IMR-90 (cell line): ENCODE data around the gene PLXNA3. TPM values are rescaled to one million over a fixed set of nuclear protein-coding genes. Genes with fewer than 3 reads are reported as not detected.

ENCODE experiments used
- ATAC-seq: fragments of 200-7000 bp; cut with Tn5 transposase; 2 replicates; pipeline ENCODE4 v1.9.1; 2020; ENCODE audit warnings: low read depth, mild to moderate bottlenecking, moderate library complexity
- BruUV-seq: library from RNA; stranded (reverse); fragments of 400-500 nt; replicated peaks from 2 replicates; lab custom pipeline; 2021; lab: Mats Ljungman, UMichigan
- CTCF ChIA-PET: fragments of 300-600 bp; formaldehyde crosslinking; extraction: SDS; loops from one replicate; lab custom pipeline; 2021; ENCODE audit warnings: antibody characterized with exemption; lab: Yijun Ruan, JAX
- POLR2A ChIA-PET: fragments of 300-600 bp; sonication (Branson Sonifier 250); formaldehyde crosslinking; loops from one replicate; lab custom pipeline; 2022; ENCODE audit warnings: antibody characterized with exemption; ENCODE audit not compliant: unreplicated experiment; lab: Charles Lee
- DNase-seq: peaks from one replicate; pipeline ENCODE4 v3.0.0; 2013
- H2AFZ ChIP-seq: replicated peaks from 2 replicates; pipeline ENCODE3; 2013; ENCODE audit warnings: low read length, mild to moderate bottlenecking; ENCODE audit not compliant: poor library complexity
- H2AK5ac ChIP-seq: 2 replicates; pipeline ENCODE4 v1.6.1; 2013; ENCODE audit warnings: low read depth, low read length, inconsistent platforms
- H2AK9ac ChIP-seq: replicated peaks from 2 replicates; pipeline ENCODE3; 2013; ENCODE audit warnings: mild to moderate bottlenecking, low read depth, low read length, moderate library complexity; ENCODE audit not compliant: poor library complexity
- H2BK120ac ChIP-seq: 2 replicates; pipeline ENCODE4 v1.6.1; 2013; ENCODE audit warnings: low read depth, low read length, inconsistent platforms
- H2BK15ac ChIP-seq: 3 replicates; pipeline ENCODE4 v1.6.1; 2013; ENCODE audit warnings: low read depth, low read length, inconsistent platforms
- H2BK20ac ChIP-seq: 2 replicates; pipeline ENCODE4 v1.6.1; 2013; ENCODE audit warnings: low read depth, mild to moderate bottlenecking, inconsistent platforms, low read length, moderate library complexity
- H2BK5ac ChIP-seq: 2 replicates; pipeline ENCODE4 v1.6.1; 2013; ENCODE audit warnings: mild to moderate bottlenecking, low read depth, low read length, inconsistent platforms; ENCODE audit not compliant: poor library complexity, severe bottlenecking
- H3K14ac ChIP-seq: replicated peaks from 2 replicates; pipeline ENCODE4 v1.6.1; 2013; ENCODE audit warnings: low read depth, low read length, inconsistent platforms
- H3K18ac ChIP-seq: 2 replicates; pipeline ENCODE4 v1.6.1; 2013; ENCODE audit warnings: low read depth, low read length, control low read depth
- H3K23ac ChIP-seq: 2 replicates; pipeline ENCODE4 v1.6.1; 2013; ENCODE audit warnings: low read depth, low read length, inconsistent platforms
- H3K27ac ChIP-seq: 2 replicates; pipeline ENCODE4 v1.5.1; 2013; ENCODE audit warnings: mild to moderate bottlenecking, control low read depth, low read length; ENCODE audit not compliant: insufficient read depth
- H3K27me3 ChIP-seq: 2 replicates; pipeline ENCODE4 v1.6.1; 2013; ENCODE audit warnings: low read length; ENCODE audit not compliant: control insufficient read depth, insufficient read depth
- H3K36me3 ChIP-seq: 2 replicates; pipeline ENCODE4 v1.6.1; 2013; ENCODE audit warnings: low read length, mixed read lengths; ENCODE audit not compliant: control insufficient read depth, insufficient read depth
- H3K4ac ChIP-seq: 2 replicates; pipeline ENCODE4 v1.6.1; 2013; ENCODE audit warnings: low read depth, low read length, inconsistent platforms
- H3K4me1 ChIP-seq: 2 replicates; pipeline ENCODE4 v1.6.1; 2013; ENCODE audit warnings: low read length, mixed read lengths; ENCODE audit not compliant: control insufficient read depth, insufficient read depth
- H3K4me2 ChIP-seq: 2 replicates; pipeline ENCODE4 v1.6.1; 2013; ENCODE audit warnings: low read depth, mild to moderate bottlenecking, control low read depth, low read length, moderate library complexity
- H3K4me3 ChIP-seq: 2 replicates; pipeline ENCODE4 v1.5.1; 2013; ENCODE audit warnings: low read depth, mild to moderate bottlenecking, control low read depth, low read length, moderate library complexity; ENCODE audit not compliant: insufficient read depth
- H3K56ac ChIP-seq: 2 replicates; pipeline ENCODE4 v1.6.1; 2013; ENCODE audit warnings: low read length, inconsistent platforms; ENCODE audit not compliant: insufficient read depth; ENCODE audit errors: extremely low read depth
- H3K79me1 ChIP-seq, 2 experiments: 2 replicates each; pipeline ENCODE4 v1.6.1; 2013; ENCODE audit warnings: low read length in 2 of 2, inconsistent platforms in 1 of 2, low read depth in 1 of 2
- H3K9ac ChIP-seq: 2 replicates; pipeline ENCODE4 v1.6.1; 2013; ENCODE audit warnings: low read depth, low read length, control low read depth
- H3K9me1 ChIP-seq: 2 replicates; pipeline ENCODE4 v1.6.1; 2013; ENCODE audit warnings: low read length, inconsistent platforms; ENCODE audit not compliant: insufficient read depth
- H3K9me3 ChIP-seq: 2 replicates; pipeline ENCODE4 v1.6.1; 2013; ENCODE audit warnings: low read length; ENCODE audit not compliant: control insufficient read depth, insufficient read depth
- H4K20me1 ChIP-seq: 2 replicates; pipeline ENCODE4 v1.6.1; 2013; ENCODE audit warnings: low read length, inconsistent platforms; ENCODE audit not compliant: insufficient read depth
- H4K5ac ChIP-seq: 2 replicates; pipeline ENCODE4 v1.6.1; 2013; ENCODE audit warnings: mild to moderate bottlenecking, low read depth, low read length, control low read depth
- H4K8ac ChIP-seq, 2 experiments: 2 replicates each; pipeline ENCODE4 v1.6.1; 2013; ENCODE audit warnings: low read depth in 2 of 2, low read length in 2 of 2, control low read depth in 1 of 2, inconsistent platforms in 1 of 2
- H4K91ac ChIP-seq: 2 replicates; pipeline ENCODE4 v1.6.1; 2013; ENCODE audit warnings: low read depth, low read length, inconsistent platforms; ENCODE audit not compliant: insufficient read depth
- MXI1 ChIP-seq: IDR thresholded peaks from 2 replicates; pipeline ENCODE4 v1.6.1; 2012; ENCODE audit warnings: low read depth, mild to moderate bottlenecking, low read length, moderate library complexity, borderline replicate concordance
- RCOR1 ChIP-seq: IDR thresholded peaks from 2 replicates; pipeline ENCODE4 v1.6.1; 2012; ENCODE audit warnings: mild to moderate bottlenecking, low read length, improper control_type of control experiment; ENCODE audit not compliant: insufficient replicate concordance
- WGBS, 2 experiments: methylation state at CpG; one replicate each; pipeline versions ENCODE4 v1.1.5 to v1.1.7; 2013; ENCODE audit warnings: missing lambda C conversion rate in 2 of 2; ENCODE audit not compliant: insufficient read length in 1 of 2; ENCODE audit errors: extremely low coverage in 2 of 2; 5-methylcytosine and 5-hydroxymethylcytosine counted together
- dilution Hi-C: fragments of 300-500 bp; cut with HindIII; formaldehyde crosslinking; loops from one replicate; pipeline ENCODE4 v1.14.3; 2018; ENCODE audit warnings: low sequenced_read_pairs; ENCODE audit not compliant: unreplicated experiment
- in situ Hi-C: fragments of 300-500 bp; cut with MboI; formaldehyde crosslinking; loops from 3 replicates; pipeline ENCODE4 v1.14.3; 2019; ENCODE audit warnings: low sequenced_read_pairs, inconsistent platforms, mixed read lengths
- intact Hi-C: fragments of 100-400 bp; cut with micrococcal nuclease; formaldehyde crosslinking; loops from 2 replicates; pipeline ENCODE4 v1.10.0; 2022
- polyA plus RNA-seq, 3 experiments: library from polyadenylated mRNA; depleted of rRNA; stranded (reverse); fragments of >200 nt; gene quantifications; 2 replicates each; pipeline ENCODE4 v1.2.3, GENCODE V29; 2012; ENCODE audit warnings: low replicate concordance in 1 of 3
- total RNA-seq: library from RNA; depleted of rRNA; stranded (reverse); fragments of >200 nt; gene quantifications from 2 replicates; pipeline ENCODE4 v1.2.3, GENCODE V29; 2012

Gene PLXNA3
- total and polyA plus RNA-seq, 2 of the 4 experiments (the other 2 are of a cell fraction), result 4.3 to 111 TPM

DNA sequence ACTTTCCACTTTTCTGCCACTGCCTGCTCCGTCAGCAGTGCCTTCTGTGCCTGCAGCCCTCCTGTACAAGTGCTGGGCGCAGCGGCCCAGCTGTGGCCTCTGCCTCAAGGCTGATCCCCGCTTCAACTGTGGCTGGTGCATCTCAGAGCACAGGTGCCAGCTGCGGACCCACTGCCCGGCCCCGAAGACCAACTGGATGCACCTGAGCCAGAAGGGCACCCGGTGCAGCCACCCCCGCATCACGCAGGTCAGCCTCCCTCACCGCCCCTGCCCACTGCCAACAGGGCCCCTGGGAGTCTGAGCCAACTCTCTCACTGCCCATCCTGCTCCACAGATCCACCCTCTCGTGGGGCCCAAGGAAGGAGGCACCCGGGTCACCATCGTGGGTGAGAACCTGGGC, 7.5 kb downstream of the PLXNA3 start:
- H3K9ac ChIP-seq, result no peak overlapping the region
- no peak overlapping the region for H3K14ac ChIP-seq
- no peak overlapping the region for H2AFZ ChIP-seq
- no peak overlapping the region for H2BK5ac ChIP-seq
- peaks cover 0 to 9% of the 10 kb centered on the region in 2 experiments; a peak in 3 of 4 replicates for H3K79me1 ChIP-seq
- no TSS peak for BruUV-seq
- no peak overlapping the region for H4K8ac ChIP-seq
- POLR2A ChIA-PET, result no interaction called here
- H3K27me3 ChIP-seq, result no peaks in the 10 kb centered on the region
- intact Hi-C loops, result no loop called here
- H3K27ac ChIP-seq, result no peak overlapping the region
- no peaks in the 10 kb centered on the region; the same call in 1 of the 2 replicates for H3K4me1 ChIP-seq
- no peak overlapping the region for H2AK9ac ChIP-seq
- H3K4ac ChIP-seq, result no peak overlapping the region
- H3K23ac ChIP-seq, result no peak overlapping the region
- peaks cover 23% of the 10 kb centered on the region for H4K20me1 ChIP-seq
- no peak overlapping the region for H2BK20ac ChIP-seq
- WGBS, 2 experiments, result 85% methylated on average over 4 of the region's 14 CpGs; no CpG with 5 or more reads in 1 of the 2 experiments
- no peak overlapping the region for H3K18ac ChIP-seq
- DNase-seq (no peak), ATAC-seq (no peak)
- H2BK120ac ChIP-seq, result no peak overlapping the region
- TF ChIP-seq MXI1 (no peak), RCOR1 (no peak)
- CTCF ChIA-PET, result no interaction called here
- no peak overlapping the region for H2AK5ac ChIP-seq
- H3K56ac ChIP-seq, result no peak overlapping the region
- dilution Hi-C loops, result no loop called here
- in situ Hi-C loops, result no loop called here
- H3K36me3 ChIP-seq, result peaks cover 85% of the 10 kb centered on the region
- H4K91ac ChIP-seq, result no peak overlapping the region
- H2BK15ac ChIP-seq, result no peak overlapping the region
- H3K9me3 ChIP-seq, result no peaks in the 10 kb centered on the region; the same call in 1 of the 2 replicates
- H3K9me1 ChIP-seq, result no peaks in the 10 kb centered on the region
- H3K4me2 ChIP-seq, result no peak overlapping the region
- no peak overlapping the region for H4K5ac ChIP-seq
- no peak overlapping the region for H3K4me3 ChIP-seq
